ENCODE results near the gene CACNA1H.
A peak's percentile ranks its signal among the peaks of the same experiment; 100 is the strongest.

Gene CACNA1H

GRCh38 chr16:1158456-1159324, 5.8 kb downstream of the CACNA1H start:
- Mint-ChIP-seq H3K4me1 (no peaks in the 10 kb centered on the region), H3K4me3 (no peak overlapping the region), H3K36me3 (no peaks in the 10 kb centered on the region), H3K27me3 (no peaks in the 10 kb centered on the region), H3K27ac (no peak overlapping the region), H3K9me3 (no peaks in the 10 kb centered on the region)

- H3K36me3 Mint-ChIP-seq = no peaks in the 10 kb centered on the region
- no peak overlapping the region for H3K4me3 Mint-ChIP-seq
- no peaks in the 10 kb centered on the region for H3K4me1 Mint-ChIP-seq
- H3K27ac Mint-ChIP-seq = peak overlapping the region; percentile 55
- no peaks in the 10 kb centered on the region for H3K27me3 Mint-ChIP-seq
- H3K9me3 Mint-ChIP-seq = no peaks in the 10 kb centered on the region
Measured at GRCh38 chr16:1159325-1159972, 6.5 kb downstream of the CACNA1H start.

- Mint-ChIP-seq H3K4me1 (no peaks in the 10 kb centered on the region), H3K27me3 (no peaks in the 10 kb centered on the region), H3K9me3 (no peaks in the 10 kb centered on the region), H3K27ac (peak overlapping the region; percentile 55), H3K4me3 (no peak overlapping the region), H3K36me3 (no peaks in the 10 kb centered on the region)
Measured at GRCh38 chr16:1159973-1160772, 7.3 kb downstream of the CACNA1H start.

GRCh38 chr16:1160773-1161348, 8.0 kb downstream of the CACNA1H start:
- Mint-ChIP-seq H3K27ac (no peak overlapping the region), H3K9me3 (no peaks in the 10 kb centered on the region), H3K36me3 (no peaks in the 10 kb centered on the region), H3K4me1 (no peaks in the 10 kb centered on the region), H3K27me3 (no peaks in the 10 kb centered on the region), H3K4me3 (no peak overlapping the region)

- H3K4me1 Mint-ChIP-seq = no peaks in the 10 kb centered on the region
- H3K36me3 Mint-ChIP-seq = no peaks in the 10 kb centered on the region
- H3K9me3 Mint-ChIP-seq = no peaks in the 10 kb centered on the region
- H3K27me3 Mint-ChIP-seq = no peaks in the 10 kb centered on the region
- H3K27ac Mint-ChIP-seq = no peak overlapping the region
- H3K4me3 Mint-ChIP-seq = no peak overlapping the region
Measured at GRCh38 chr16:1162701-1163566, 10.0 kb downstream of the CACNA1H start.

- Mint-ChIP-seq H3K36me3 (no peaks in the 10 kb centered on the region), H3K4me1 (no peaks in the 10 kb centered on the region), H3K9me3 (no peaks in the 10 kb centered on the region), H3K27ac (no peak overlapping the region), H3K4me3 (no peak overlapping the region), H3K27me3 (no peaks in the 10 kb centered on the region)
Measured at GRCh38 chr16:1163567-1164055, 10.7 kb downstream of the CACNA1H start.

GRCh38 chr16:1164382-1164781, 11.5 kb downstream of the CACNA1H start:
- H3K36me3 Mint-ChIP-seq = no peaks in the 10 kb centered on the region
- H3K27me3 Mint-ChIP-seq = no peaks in the 10 kb centered on the region
- H3K4me3 Mint-ChIP-seq = no peak overlapping the region
- no peaks in the 10 kb centered on the region for H3K9me3 Mint-ChIP-seq
- no peak overlapping the region for H3K27ac Mint-ChIP-seq
- H3K4me1 Mint-ChIP-seq = no peaks in the 10 kb centered on the region

- Mint-ChIP-seq H3K36me3 (no peaks in the 10 kb centered on the region), H3K27ac (no peak overlapping the region), H3K27me3 (no peaks in the 10 kb centered on the region), H3K4me3 (no peak overlapping the region), H3K9me3 (no peaks in the 10 kb centered on the region), H3K4me1 (no peaks in the 10 kb centered on the region)
Measured at GRCh38 chr16:1164975-1165374, 12.1 kb downstream of the CACNA1H start.

- H3K4me1 Mint-ChIP-seq = no peaks in the 10 kb centered on the region
- no peaks in the 10 kb centered on the region for H3K36me3 Mint-ChIP-seq
- no peak overlapping the region for H3K4me3 Mint-ChIP-seq
- H3K27ac Mint-ChIP-seq = no peak overlapping the region
- H3K9me3 Mint-ChIP-seq = no peaks in the 10 kb centered on the region
- no peaks in the 10 kb centered on the region for H3K27me3 Mint-ChIP-seq
Measured at GRCh38 chr16:1165511-1165910, 12.6 kb downstream of the CACNA1H start.

- no peak overlapping the region for H3K27ac Mint-ChIP-seq
Measured at GRCh38 chr16:1167276-1168107, 14.6 kb downstream of the CACNA1H start.

GRCh38 chr16:1168837-1169236, 15.9 kb downstream of the CACNA1H start:
- Mint-ChIP-seq H3K4me3 (no peak overlapping the region), H3K27me3 (no peaks in the 10 kb centered on the region), H3K27ac (no peak overlapping the region), H3K4me1 (no peaks in the 10 kb centered on the region), H3K36me3 (no peaks in the 10 kb centered on the region), H3K9me3 (no peaks in the 10 kb centered on the region)

More at GRCh38 chr16:1167276-1168107, 14.6 kb downstream of the CACNA1H start:
- no peaks in the 10 kb centered on the region for H3K9me3 Mint-ChIP-seq
- H3K4me3 Mint-ChIP-seq = no peak overlapping the region
- H3K4me1 Mint-ChIP-seq = no peaks in the 10 kb centered on the region
- H3K27me3 Mint-ChIP-seq = no peaks in the 10 kb centered on the region
- no peaks in the 10 kb centered on the region for H3K36me3 Mint-ChIP-seq

GRCh38 chr16:1169285-1170075, 16.6 kb downstream of the CACNA1H start:
- Mint-ChIP-seq H3K27ac (no peak overlapping the region), H3K27me3 (no peaks in the 10 kb centered on the region), H3K36me3 (no peaks in the 10 kb centered on the region), H3K4me1 (no peaks in the 10 kb centered on the region), H3K4me3 (no peak overlapping the region), H3K9me3 (no peaks in the 10 kb centered on the region)

GRCh38 chr16:1170076-1170418, 17.1 kb downstream of the CACNA1H start:
- Mint-ChIP-seq H3K4me3 (no peak overlapping the region), H3K4me1 (no peaks in the 10 kb centered on the region), H3K27me3 (no peaks in the 10 kb centered on the region), H3K27ac (no peak overlapping the region), H3K36me3 (no peaks in the 10 kb centered on the region), H3K9me3 (no peaks in the 10 kb centered on the region)

Data from activated naive CD4-positive, alpha-beta T cell treated with anti-CD3 and anti-CD28 coated beads, Interleukin-2, amount 50 U/mL, for 24 hours (primary cell).